ENCODE data around the gene RLBP1. TPM values are rescaled to one million over a fixed set of nuclear protein-coding genes. Genes with fewer than 3 reads are reported as not detected.

RLBP1 gene
- total RNA-seq, 6 donors from 2014 or later, result not detected

GRCh38 chr15:89197503-89197971 is 23.8 kb downstream of the RLBP1 start:
- H3K4me3 ChIP-seq, result no peak overlapping the region
- H3K27me3 ChIP-seq, result no peaks in the 10 kb centered on the region
- peak overlapping the region in 3 of 4 donors; percentile 10 to 49 (median 46) for H3K27ac ChIP-seq
- H3K36me3 ChIP-seq, result peaks cover 25 to 84% (median 47%) of the 10 kb centered on the region in 4 donors
- ATAC-seq (ENCODE audit: low FRiP score in 2 of 2), result peak in 1 of 2 donors; percentile 85
- H3K9me3 ChIP-seq, result no peaks in the 10 kb centered on the region
- 36 to 42% methylated on average over 4 of the region's 4 CpGs for WGBS, 2 donors
- TF ChIP-seq POLR2AphosphoS5 (IDR thresholded peaks at IDR 0.05) (peak in 1 of 2 donors; percentile 18), CTCF (IDR thresholded peaks at IDR 0.05) (no peak), POLR2A (IDR thresholded peaks at IDR 0.05) (no peak), EP300 (IDR thresholded peaks at IDR 0.05) (no peak)
- peaks cover 0 to 17% (median 0%) of the 10 kb centered on the region in 4 donors for H3K4me1 ChIP-seq
- DNase-seq, result peak in 1 of 2 donors; percentile 81

GRCh38 chr15:89196994-89197393 is 24.4 kb downstream of the RLBP1 start:
- H3K4me1 ChIP-seq, result peaks cover 0 to 17% (median 0%) of the 10 kb centered on the region in 4 donors
- peaks cover 25 to 89% (median 51%) of the 10 kb centered on the region in 4 donors for H3K36me3 ChIP-seq
- no peak overlapping the region for H3K4me3 ChIP-seq
- no peak for TF ChIP-seq EP300 (IDR thresholded peaks at IDR 0.05)
- TF ChIP-seq POLR2AphosphoS5 (IDR thresholded peaks at IDR 0.05), result no peak
- TF ChIP-seq CTCF (IDR thresholded peaks at IDR 0.05), result no peak
- TF ChIP-seq POLR2A (IDR thresholded peaks at IDR 0.05), result no peak
- 52 to 56% methylated on average over 7 of the region's 7 CpGs for WGBS, 2 donors
- ATAC-seq (ENCODE audit: low FRiP score in 2 of 2), result no peak
- peak overlapping the region in 2 of 4 donors; percentile 46 to 49 for H3K27ac ChIP-seq
- H3K9me3 ChIP-seq, result no peaks in the 10 kb centered on the region
- H3K27me3 ChIP-seq, result no peaks in the 10 kb centered on the region
- DNase-seq, result no peak

- TF ChIP-seq CTCF (IDR thresholded peaks at IDR 0.05), result no peak
- TF ChIP-seq EP300 (IDR thresholded peaks at IDR 0.05), result no peak
- no peak for TF ChIP-seq POLR2A (IDR thresholded peaks at IDR 0.05)
- TF ChIP-seq POLR2AphosphoS5 (IDR thresholded peaks at IDR 0.05), result no peak
- no peak for ATAC-seq (ENCODE audit: low FRiP score in 2 of 2)
- Histone ChIP-seq H3K4me1 (peaks cover 0 to 17% (median 0%) of the 10 kb centered on the region in 4 donors), H3K36me3 (peaks cover 27 to 91% (median 53%) of the 10 kb centered on the region in 4 donors), H3K27me3 (no peaks in the 10 kb centered on the region), H3K9me3 (no peaks in the 10 kb centered on the region), H3K27ac (no peak overlapping the region), H3K4me3 (no peak overlapping the region)
- DNase-seq, result no peak
- WGBS, 2 donors, result 88 to 94% methylated on average over 6 of the region's 6 CpGs
These were observed 25.1 kb downstream of the RLBP1 start for GRCh38 chr15:89196241-89196640.

GRCh38 chr15:89195836-89196235 is 25.5 kb downstream of the RLBP1 start:
- Histone ChIP-seq H3K27ac (no peak overlapping the region), H3K4me1 (peaks cover 0 to 17% (median 0%) of the 10 kb centered on the region in 4 donors), H3K27me3 (no peaks in the 10 kb centered on the region), H3K36me3 (peaks cover 31 to 91% (median 57%) of the 10 kb centered on the region in 4 donors), H3K4me3 (no peak overlapping the region), H3K9me3 (no peaks in the 10 kb centered on the region)
- TF ChIP-seq CTCF (IDR thresholded peaks at IDR 0.05), result no peak
- 81 to 87% methylated on average over 8 of the region's 8 CpGs for WGBS, 2 donors
- ATAC-seq (ENCODE audit: low FRiP score in 2 of 2) (peak in 1 of 2 donors; percentile 47), DNase-seq (no peak)

GRCh38 chr15:89194608-89195007 is 26.8 kb downstream of the RLBP1 start:
- peaks cover 31 to 91% (median 63%) of the 10 kb centered on the region in 4 donors for H3K36me3 ChIP-seq
- DNase-seq, result no peak
- H3K9me3 ChIP-seq, result no peaks in the 10 kb centered on the region
- peaks cover 0 to 23% (median 0%) of the 10 kb centered on the region in 4 donors for H3K4me1 ChIP-seq
- no peak for TF ChIP-seq EP300 (IDR thresholded peaks at IDR 0.05)
- no peak for TF ChIP-seq CTCF (IDR thresholded peaks at IDR 0.05)
- no peak for TF ChIP-seq POLR2AphosphoS5 (IDR thresholded peaks at IDR 0.05)
- no peak for TF ChIP-seq POLR2A (IDR thresholded peaks at IDR 0.05)
- no peak overlapping the region for H3K27ac ChIP-seq
- ATAC-seq (ENCODE audit: low FRiP score in 2 of 2), result no peak
- no peaks in the 10 kb centered on the region for H3K27me3 ChIP-seq
- 80 to 97% methylated on average over 4 of the region's 4 CpGs for WGBS, 2 donors
- H3K4me3 ChIP-seq, result no peak overlapping the region

All from upper lobe of left lung (tissue), 6 donors.